NCI-H1092 (cell line): ENCODE data around the gene NME5.
"Not testable (repeated sequence)": the region's sequence is repeated elsewhere in the genome, so short reads cannot be mapped to it uniquely, and the experiment has no call there.

ENCODE experiments used
- DNase-seq: peaks from one replicate; lab custom pipeline; 2025; lab: John Stamatoyannopoulos, UW

NME5 gene, protein sequence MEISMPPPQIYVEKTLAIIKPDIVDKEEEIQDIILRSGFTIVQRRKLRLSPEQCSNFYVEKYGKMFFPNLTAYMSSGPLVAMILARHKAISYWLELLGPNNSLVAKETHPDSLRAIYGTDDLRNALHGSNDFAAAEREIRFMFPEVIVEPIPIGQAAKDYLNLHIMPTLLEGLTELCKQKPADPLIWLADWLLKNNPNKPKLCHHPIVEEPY

GRCh38 chr5:138138949-138139780, at the start of gene NME5:
Gene NME5, minus strand, starts transcription at chr5:138139428. Its CDS starts 648 bp downstream, at chr5:138138780.
- DNase-seq: peak; percentile 13

DNA sequence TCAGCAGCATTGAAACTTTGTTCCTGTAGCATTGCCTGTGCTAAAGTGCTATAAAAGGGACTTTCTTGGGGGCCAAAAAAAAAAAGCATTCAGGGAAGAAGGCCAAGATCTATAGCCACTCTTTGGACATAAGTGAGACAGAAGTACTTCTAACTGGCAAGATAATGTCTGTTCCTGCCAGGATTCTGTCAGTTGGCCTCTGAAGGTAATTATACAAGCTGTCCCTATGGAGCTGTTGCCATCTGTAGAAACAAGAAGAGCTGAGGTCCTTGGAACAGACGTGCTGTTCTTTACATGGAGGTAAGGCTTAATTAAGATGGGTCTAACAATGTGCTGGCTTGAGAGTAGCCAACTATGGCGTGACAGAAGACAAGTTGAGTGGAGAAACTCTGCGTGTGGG, 49.4 kb upstream of the NME5 start:
- DNase-seq: no peak

GRCh38 chr5:138186002-138186447, 46.8 kb upstream of the NME5 start:
- DNase-seq: no peak

GRCh38 chr5:138182808-138183207, 43.6 kb upstream of the NME5 start:
- DNase-seq: no peak

DNA sequence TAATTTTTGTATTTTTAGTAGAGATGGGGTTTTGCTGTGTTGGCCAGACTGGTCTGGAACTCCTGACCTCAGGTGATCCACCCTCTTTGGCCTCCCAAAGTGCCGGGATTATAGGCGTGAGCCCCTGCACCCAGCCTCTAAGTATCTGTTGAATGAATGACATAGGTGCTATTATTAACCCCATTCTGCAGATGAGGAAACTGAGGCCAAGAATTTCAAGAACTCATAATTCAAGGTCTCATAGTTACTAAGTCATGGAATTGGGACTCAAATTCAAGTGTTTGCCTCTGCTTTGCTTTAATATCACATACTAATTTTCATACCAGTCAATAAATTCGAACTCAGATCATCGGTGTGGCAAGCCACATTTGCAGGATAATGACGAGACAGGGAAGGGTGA, 41.6 kb upstream of the NME5 start:
- no peak for DNase-seq

- DNase-seq: no peak
Measured at GRCh38 chr5:138180183-138180782, 41.1 kb upstream of the NME5 start.

DNA sequence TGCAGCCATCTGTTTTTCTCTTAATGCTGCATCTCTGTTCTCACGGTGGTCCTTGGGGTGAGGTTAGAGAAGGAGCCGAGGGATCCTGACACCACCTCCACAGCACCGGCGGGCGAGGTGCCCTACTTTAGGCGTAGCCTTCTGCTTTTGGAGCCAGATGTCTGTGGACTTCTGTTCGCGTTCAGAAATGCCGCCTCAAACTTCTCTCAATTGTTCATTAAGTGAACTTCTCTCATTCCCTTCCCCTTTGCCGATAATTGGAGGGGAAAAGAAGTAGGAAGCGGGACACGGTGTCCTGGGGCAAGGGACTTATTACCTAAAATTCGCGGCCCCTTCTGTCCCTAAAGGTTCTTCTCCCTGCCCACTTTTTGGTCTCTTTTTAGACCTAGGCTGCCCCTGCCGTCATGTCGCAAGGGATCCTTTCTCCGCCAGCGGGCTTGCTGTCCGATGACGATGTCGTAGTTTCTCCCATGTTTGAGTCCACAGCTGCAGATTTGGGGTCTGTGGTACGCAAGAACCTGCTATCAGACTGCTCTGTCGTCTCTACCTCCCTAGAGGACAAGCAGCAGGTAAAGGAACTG, 40.1 kb upstream of the NME5 start:
- DNase-seq: no peak

DNA sequence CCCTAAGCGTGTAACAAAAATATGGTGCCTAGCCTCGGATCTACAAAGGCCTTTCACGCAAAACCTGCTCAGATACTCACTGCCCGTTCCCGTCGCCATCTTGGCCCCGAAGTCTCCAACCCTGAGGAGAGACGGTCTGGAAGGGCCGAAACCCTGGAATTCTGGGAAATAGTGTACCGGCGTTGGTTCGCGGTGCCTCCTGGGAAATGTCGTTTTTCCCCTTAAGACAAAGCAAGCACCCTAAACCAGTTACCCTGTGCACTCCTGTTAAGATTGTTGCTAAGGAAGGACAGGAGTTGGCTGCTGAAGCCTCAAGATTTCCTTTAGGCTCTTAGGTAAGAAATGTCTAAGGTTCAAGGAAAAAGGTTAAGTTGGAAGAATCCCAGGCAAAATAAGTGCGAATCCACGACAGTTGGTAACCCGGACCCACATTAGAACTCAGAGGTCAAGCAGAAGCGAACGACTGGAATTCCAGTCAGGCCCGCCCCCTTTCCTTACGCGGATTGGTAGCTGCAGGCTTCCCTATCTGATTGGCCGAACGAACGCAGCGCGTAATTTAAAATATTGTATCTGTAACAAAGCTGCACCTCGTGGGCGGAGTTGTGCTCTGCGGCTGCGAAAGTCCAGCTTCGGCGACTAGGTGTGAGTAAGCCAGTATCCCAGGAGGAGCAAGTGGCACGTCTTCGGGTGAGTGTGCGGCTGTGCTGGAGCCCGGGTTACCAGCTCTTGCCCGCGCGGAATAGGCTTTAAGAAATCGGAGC, 39.5 kb upstream of the NME5 start, which contains the start of the genes BRD8 and KIF20A:
TSS of gene BRD8 (minus strand) at position 115 of the 761 bp plus-strand sequence. CDS start at position 99, 16 bp downstream.
TSS of gene KIF20A (plus strand) at position 597 of the 761 bp plus-strand sequence. CDS start 569 bp downstream, outside the sequence.
- peak; percentile 85 for DNase-seq

- DNase-seq: no peak
Measured at GRCh38 chr5:138177941-138178515, 38.8 kb upstream of the NME5 start.

DNA sequence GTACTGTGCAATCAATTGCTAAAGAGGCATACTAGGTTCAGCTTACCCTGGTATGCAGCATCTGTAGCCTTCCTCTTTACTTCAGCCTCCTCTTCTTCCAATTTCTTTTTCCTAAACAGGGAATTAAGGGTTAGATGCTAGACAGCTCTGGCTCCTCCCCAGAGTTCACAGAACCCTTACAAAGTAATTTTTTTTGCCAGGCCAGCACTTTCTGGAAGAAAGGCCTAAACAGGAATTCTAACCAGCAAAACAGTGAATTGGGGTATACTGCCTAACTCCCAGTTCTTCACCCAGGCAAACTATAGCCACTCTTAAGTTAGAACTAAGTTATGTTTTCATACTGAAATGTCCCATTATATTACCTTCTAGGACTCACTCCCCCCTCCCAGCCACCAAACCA, 31.1 kb upstream of the NME5 start:
- DNase-seq: no peak

GRCh38 chr5:138169124-138169523, 29.9 kb upstream of the NME5 start:
- DNase-seq: no peak

- DNase-seq: no peak
Measured at GRCh38 chr5:138163721-138164120, 24.5 kb upstream of the NME5 start.

DNA sequence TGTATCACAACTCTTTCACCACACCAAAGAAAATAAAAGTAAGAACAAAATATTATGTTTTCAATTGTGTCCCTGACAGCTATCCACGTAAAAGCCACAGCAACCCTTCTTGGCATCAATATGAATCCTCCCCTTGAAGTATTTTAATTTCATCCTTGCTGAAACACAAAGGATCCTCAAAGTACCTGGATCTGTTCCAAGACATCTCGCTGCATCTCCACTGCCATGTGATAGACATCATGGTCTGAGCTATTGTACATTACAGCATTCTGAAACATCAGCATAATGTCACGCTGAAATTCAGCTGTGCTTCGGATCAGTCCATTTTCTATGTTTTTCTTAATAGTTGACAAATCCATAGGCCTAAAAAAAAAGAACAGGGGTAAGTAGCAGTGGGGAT, 21.5 kb upstream of the NME5 start:
- DNase-seq: no peak

- no peak for DNase-seq
Measured at GRCh38 chr5:138159666-138160065, 20.4 kb upstream of the NME5 start.

GRCh38 chr5:138157626-138158025, 18.4 kb upstream of the NME5 start:
- DNase-seq: no peak

DNA sequence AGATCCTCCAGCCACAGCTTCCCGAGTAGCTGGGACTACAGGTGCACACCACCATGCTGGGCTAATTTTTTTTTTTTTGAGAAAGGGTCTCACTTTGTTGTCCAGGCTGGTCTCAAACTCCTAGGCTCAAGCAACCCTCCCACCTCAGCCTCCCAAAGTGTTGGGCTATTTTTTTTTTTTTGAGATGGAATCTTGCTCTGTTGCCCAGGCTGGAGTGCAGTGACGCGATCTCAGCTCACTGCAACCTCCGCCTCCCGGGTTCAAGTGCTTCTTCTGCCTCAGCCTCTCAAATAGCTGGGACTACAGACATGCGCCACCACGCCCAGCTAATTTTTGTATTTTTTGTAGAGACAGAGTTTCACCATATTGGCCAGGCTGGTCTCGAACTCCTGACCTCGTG, 16.7 kb upstream of the NME5 start:
- not testable (repeated sequence) for DNase-seq

DNA sequence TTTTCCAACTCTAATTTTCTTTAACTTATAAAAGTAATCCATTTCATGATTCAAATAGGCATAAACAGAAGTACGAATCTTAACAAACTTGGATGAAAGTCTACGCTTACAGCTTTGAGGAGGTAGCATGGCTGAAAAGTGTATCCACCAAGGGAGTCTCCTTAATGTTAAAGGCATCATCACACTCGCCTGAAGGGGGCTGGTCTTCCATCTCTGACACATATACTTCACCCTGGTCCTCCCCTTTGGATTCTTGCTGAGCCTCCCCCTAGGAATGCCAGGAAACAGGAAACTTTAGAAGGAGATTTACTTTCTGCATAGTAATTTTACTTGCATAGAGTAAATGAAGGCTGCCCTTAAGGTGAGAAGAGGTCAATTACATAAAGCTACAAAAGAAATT, 10.3 kb upstream of the NME5 start:
- no peak for DNase-seq

DNA sequence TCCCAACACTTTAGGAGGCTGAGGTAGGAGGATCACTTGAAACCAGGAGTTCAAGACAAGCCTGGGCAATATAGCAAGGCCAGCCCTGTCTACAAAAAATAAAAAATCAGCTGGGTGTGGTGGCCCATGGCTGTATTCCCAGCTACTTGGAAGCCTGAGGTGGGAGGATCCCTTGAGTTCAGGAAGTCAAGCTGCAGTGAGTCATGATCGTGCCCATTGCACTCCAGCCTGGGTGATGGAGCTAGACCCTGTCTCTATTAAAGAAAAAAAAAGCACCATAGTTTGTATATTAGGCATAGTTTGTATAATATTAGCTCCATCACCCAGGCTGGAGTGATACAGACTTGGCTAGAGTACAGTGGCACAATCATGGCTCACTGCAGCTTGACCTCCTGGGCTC, 9.6 kb upstream of the NME5 start:
- no peak for DNase-seq

- DNase-seq: not testable (repeated sequence)
Measured at GRCh38 chr5:138143578-138143977, 4.3 kb upstream of the NME5 start.

- DNase-seq: no peak
Measured at GRCh38 chr5:138141734-138142133, 2.5 kb upstream of the NME5 start.

DNA sequence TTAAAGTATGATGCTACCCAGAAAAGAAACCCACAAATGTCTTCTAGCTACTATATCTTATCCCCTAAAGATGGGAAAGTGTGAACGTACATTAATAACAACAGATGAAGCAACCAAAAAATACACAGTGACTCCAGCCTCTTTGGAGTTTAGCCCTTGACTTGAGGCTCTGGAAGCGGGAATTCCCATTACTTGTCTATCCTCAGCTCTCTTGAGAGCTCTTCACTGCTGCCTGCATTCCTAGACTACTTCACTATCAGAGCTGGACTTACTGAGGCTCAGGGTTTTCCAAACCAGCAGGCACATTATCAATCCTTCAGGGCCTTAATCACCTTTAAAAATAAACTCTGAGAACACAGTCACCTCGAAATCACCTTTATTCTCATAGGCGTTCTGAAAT, 1.0 kb upstream of the NME5 start:
- no peak for DNase-seq

DNA sequence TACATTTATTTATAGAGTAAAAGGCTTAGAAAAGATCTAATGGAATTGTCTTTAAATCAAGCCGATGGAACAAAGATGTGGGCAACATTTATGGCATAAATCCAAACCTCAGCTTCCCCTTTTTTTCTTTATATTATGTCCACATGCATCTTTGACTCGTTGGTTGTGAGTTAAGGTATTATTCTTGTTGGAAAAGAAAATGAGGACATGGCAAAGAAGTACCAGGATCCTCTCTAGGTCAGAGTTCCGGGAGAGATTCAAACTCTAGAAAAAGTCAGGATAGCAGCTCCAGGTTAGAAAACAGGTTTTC, 508 bp upstream of the NME5 start:
- no peak for DNase-seq
